Subcutaneous adipose tissue (tissue), 4 donors: ENCODE measurements around the gene DYRK3. TPM values are rescaled to one million over a fixed set of nuclear protein-coding genes. Genes with fewer than 3 reads are reported as not detected.

Source experiments
- CTCF ChIP-seq: fragments of 450-650 bp; IDR thresholded peaks from one replicate; pipeline ENCODE4 v1.5.1; 2016; ENCODE audit warnings: low read depth, mild to moderate bottlenecking, control low read depth, antibody characterized with exemption, moderate library complexity
- total RNA-seq, 4 donors: library from RNA; depleted of rRNA; stranded (reverse); fragments of >200 nt; gene quantifications; one replicate each; pipeline ENCODE4 v1.1.0, GENCODE V29; 2016

DYRK3 gene
- total RNA-seq, 4 donors from 2014 or later = 7.6 to 11.3 (median 9.8) TPM

GRCh38 chr1:206685769-206686477, 50.6 kb downstream of the DYRK3 start:
- TF ChIP-seq CTCF = no peak

- no peak for TF ChIP-seq CTCF
Measured at GRCh38 chr1:206686478-206687249, 51.3 kb downstream of the DYRK3 start.

GRCh38 chr1:206687251-206687914, 52.0 kb downstream of the DYRK3 start:
- TF ChIP-seq CTCF = no peak

GRCh38 chr1:206687915-206688442, 52.6 kb downstream of the DYRK3 start:
- TF ChIP-seq CTCF = no peak

- TF ChIP-seq CTCF = no peak
Measured at GRCh38 chr1:206690516-206690915, 55.2 kb downstream of the DYRK3 start.

GRCh38 chr1:206691604-206692003, 56.3 kb downstream of the DYRK3 start:
- TF ChIP-seq CTCF = no peak

- TF ChIP-seq CTCF = no peak
Measured at GRCh38 chr1:206693029-206693428, 57.7 kb downstream of the DYRK3 start.
